GM12874 (cell line): ENCODE data around the gene AKIP1.

ENCODE experiments used
- TF ChIP-seq, protein P1 (sequence below): IDR thresholded peaks from 2 replicates; pipeline ENCODE4 v1.5.1; 2011; ENCODE audit warnings: low read depth, mild to moderate bottlenecking, control low read depth, low read length, moderate library complexity; ENCODE audit not compliant: insufficient read depth

Gene AKIP1

GRCh38 chr11:8948886-8949285 is 37.9 kb downstream of the AKIP1 start:
- TF ChIP-seq, protein P1, sequence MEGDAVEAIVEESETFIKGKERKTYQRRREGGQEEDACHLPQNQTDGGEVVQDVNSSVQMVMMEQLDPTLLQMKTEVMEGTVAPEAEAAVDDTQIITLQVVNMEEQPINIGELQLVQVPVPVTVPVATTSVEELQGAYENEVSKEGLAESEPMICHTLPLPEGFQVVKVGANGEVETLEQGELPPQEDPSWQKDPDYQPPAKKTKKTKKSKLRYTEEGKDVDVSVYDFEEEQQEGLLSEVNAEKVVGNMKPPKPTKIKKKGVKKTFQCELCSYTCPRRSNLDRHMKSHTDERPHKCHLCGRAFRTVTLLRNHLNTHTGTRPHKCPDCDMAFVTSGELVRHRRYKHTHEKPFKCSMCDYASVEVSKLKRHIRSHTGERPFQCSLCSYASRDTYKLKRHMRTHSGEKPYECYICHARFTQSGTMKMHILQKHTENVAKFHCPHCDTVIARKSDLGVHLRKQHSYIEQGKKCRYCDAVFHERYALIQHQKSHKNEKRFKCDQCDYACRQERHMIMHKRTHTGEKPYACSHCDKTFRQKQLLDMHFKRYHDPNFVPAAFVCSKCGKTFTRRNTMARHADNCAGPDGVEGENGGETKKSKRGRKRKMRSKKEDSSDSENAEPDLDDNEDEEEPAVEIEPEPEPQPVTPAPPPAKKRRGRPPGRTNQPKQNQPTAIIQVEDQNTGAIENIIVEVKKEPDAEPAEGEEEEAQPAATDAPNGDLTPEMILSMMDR = no peak

DNA sequence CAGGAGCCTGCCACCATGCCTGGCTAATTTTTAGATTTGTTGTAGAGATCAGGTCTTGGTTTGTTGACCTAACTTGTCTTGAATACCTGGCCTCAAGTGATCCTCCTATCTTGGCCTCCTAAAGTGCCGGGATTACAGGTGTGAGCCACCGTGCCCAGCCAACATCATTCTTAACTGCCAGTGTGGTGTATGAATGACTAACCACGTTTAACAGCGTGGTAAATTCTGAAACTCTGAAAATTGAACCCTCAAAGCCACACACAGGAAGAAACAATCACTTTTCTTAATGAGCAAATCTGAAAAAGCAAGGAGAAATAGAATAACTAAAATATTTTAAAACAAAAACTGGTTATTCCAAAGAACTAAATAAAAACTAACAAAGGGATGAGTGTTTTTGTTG is 45.9 kb downstream of the AKIP1 start:
- TF ChIP-seq, protein P1 = no peak

DNA sequence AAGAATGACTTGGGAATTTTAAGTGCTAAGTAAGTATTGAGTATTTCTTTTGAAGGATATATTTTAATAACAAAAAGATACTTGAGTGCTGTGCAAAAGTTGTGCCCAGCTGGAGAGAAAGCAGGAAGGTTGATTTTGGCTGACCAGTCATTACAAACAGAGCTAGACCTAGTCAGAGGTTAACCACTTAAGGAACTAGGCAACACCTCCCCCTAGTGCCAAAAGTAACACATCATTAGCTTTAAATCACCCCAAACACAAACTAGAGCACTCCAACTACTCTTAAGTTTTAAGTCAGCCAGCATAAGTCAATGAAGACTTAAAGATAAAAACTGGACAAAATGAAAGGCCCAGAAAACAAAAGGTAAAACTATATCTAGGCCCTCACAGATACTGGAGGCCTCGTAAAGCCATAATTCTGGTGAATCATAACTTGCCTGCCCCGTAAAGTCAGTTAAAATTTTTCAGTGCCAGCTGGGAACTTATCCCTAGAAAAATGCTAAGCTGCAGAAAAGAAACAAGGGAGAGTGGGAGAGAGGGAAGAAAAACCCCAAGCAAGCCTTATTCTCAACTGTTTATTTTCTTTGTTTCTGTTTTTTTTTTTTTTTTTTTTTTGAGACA is 48.7 kb downstream of the AKIP1 start:
- TF ChIP-seq, protein P1 = peak; percentile 67

GRCh38 chr11:8961401-8961800 is 50.4 kb downstream of the AKIP1 start:
- TF ChIP-seq, protein P1 = no peak

GRCh38 chr11:8962841-8963240 is 51.9 kb downstream of the AKIP1 start:
- TF ChIP-seq, protein P1 = no peak

- TF ChIP-seq, protein P1 = no peak
Observed at GRCh38 chr11:8963569-8964323, 52.8 kb downstream of the AKIP1 start.

DNA sequence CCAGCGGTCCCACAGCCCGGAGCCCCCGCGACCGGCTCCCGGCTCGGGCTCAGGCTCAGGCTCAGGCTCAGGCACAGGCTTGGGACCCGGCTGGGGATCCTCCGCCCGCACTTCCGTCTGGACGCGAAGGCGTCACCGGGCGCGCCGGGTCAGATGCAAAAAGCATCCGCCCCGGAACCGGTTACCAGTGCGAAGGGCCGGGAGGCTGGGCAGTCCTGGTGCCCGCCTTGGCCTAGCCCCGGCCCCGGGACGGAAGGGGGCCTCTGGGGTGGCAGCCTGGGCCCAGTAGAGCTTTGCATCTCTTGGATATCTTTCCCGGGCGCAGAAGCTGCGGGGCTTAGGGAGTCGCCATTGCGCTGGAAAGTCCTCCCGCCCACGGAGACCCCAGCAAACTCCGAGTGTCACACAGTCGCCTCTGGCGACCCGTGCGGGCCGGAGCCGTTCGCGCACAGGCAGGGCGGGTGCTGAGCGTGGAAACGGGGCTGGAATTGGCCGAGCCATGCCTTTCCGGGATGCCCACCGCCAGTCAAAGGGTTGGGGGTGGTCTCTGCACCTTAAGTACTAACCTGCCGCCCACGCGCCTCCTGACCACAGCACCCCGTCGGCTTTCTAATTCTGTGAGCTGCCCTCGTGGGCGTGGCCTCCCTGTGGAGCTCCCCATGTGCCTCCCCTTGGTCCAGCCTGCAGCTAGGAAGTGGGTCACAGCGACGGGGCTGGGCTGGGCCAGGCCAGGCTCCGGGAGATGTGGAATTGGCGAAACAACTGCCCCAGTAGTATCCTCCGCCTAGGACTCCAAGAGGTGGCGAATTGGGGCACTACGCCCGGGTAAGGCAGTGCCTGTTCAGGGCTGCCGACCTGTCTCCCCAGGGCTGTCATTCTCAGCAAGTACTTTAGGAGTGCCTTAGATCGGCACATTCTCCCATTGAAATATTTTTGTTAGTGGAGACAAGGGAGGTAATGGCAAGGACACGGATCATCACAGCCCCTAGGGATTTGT is 53.6 kb downstream of the AKIP1 start, which contains the start of gene TMEM9B:
TSS of gene TMEM9B (minus strand) at position 119 of the 997 bp plus-strand sequence. CDS start 129 bp downstream, outside the sequence.
- TF ChIP-seq, protein P1 = no peak
